Smooth muscle cell (in vitro differentiated cells): ENCODE measurements around the gene SLC27A1. TPM values are rescaled to one million over a fixed set of nuclear protein-coding genes. Genes with fewer than 3 reads are reported as not detected.

Experiments
- DNase-seq: peaks from one replicate; lab custom pipeline; 2025; ENCODE audit not compliant: unreplicated experiment; lab: John Stamatoyannopoulos, UW
- H2AFZ ChIP-seq: fragments of 200-600 bp; sonication (generic); 2 replicates; pipeline ENCODE4 v1.6.0; 2016; ENCODE audit warnings: antibody characterized with exemption, low read depth, mild to moderate bottlenecking
- H3F3A ChIP-seq: fragments of 200-600 bp; sonication (generic); 2 replicates; pipeline ENCODE4 v1.6.0; 2017; ENCODE audit warnings: antibody characterized with exemption, low read depth
- H3K27ac ChIP-seq: fragments of 200-600 bp; sonication (generic); 2 replicates; pipeline ENCODE4 v1.5.1; 2016; ENCODE audit warnings: low read depth, mild to moderate bottlenecking
- H3K27me3 ChIP-seq: fragments of 200-600 bp; sonication (generic); 2 replicates; pipeline ENCODE4 v1.6.1; 2016; ENCODE audit warnings: low read depth, mild to moderate bottlenecking
- H3K36me3 ChIP-seq: fragments of 200-600 bp; sonication (generic); 2 replicates; pipeline ENCODE4 v1.5.1; 2016; ENCODE audit warnings: low read depth
- H3K4me1 ChIP-seq: fragments of 200-600 bp; sonication (generic); 2 replicates; pipeline ENCODE4 v1.5.1; 2016; ENCODE audit warnings: low read depth
- H3K4me2 ChIP-seq: fragments of 200-600 bp; sonication (generic); 2 replicates; pipeline ENCODE4 v1.6.0; 2016; ENCODE audit warnings: mild to moderate bottlenecking
- H3K4me3 ChIP-seq: fragments of 200-600 bp; sonication (generic); 2 replicates; pipeline ENCODE4 v1.5.1; 2016; ENCODE audit warnings: mild to moderate bottlenecking
- H3K79me2 ChIP-seq: fragments of 200-600 bp; sonication (generic); 2 replicates; pipeline ENCODE4 v1.6.0; 2016; ENCODE audit warnings: low read depth, mild to moderate bottlenecking
- H3K9ac ChIP-seq: fragments of 200-600 bp; sonication (generic); 2 replicates; pipeline ENCODE4 v1.6.0; 2016; ENCODE audit warnings: low read depth
- H3K9me3 ChIP-seq: fragments of 200-600 bp; sonication (generic); replicated peaks from 2 replicates; pipeline ENCODE4 v1.5.1; 2016; ENCODE audit warnings: low read depth
- H4K20me1 ChIP-seq: fragments of 200-600 bp; sonication (generic); 2 replicates; pipeline ENCODE4 v1.6.0; 2016; ENCODE audit warnings: low read depth
- CTCF ChIP-seq: fragments of 200-600 bp; sonication (generic); IDR thresholded peaks from 2 replicates; pipeline ENCODE4 v1.5.1; 2017; ENCODE audit warnings: borderline replicate concordance, mild to moderate bottlenecking, antibody characterized with exemption; ENCODE audit not compliant: insufficient read depth, poor library complexity, severe bottlenecking
- WGBS: methylation state at CpG from one replicate; pipeline ENCODE4 v1.1.7; 2016; ENCODE audit warnings: low lambda C conversion rate; 5-methylcytosine and 5-hydroxymethylcytosine counted together
- polyA plus RNA-seq: library from polyadenylated mRNA; unstranded; fragments of >200 nt; fragmentation: Nextera tagmentation; extraction: Ambion mirVana; gene quantifications from 2 replicates; pipeline ENCODE4 v1.2.1, GENCODE V29; 2016
- total RNA-seq: library from RNA; depleted of rRNA; stranded (reverse); fragments of >200 nt; gene quantifications from 2 replicates; pipeline ENCODE4 v1.2.3, GENCODE V29; 2014

Gene SLC27A1
- total and polyA plus RNA-seq, 2 experiments from 2014 or later: 9.7 to 11.5 TPM

- Histone ChIP-seq H3K9ac (peak overlapping the region; percentile 80), H3K9me3 (no peaks in the 10 kb centered on the region), H3K79me2 (peaks cover 33% of the 10 kb centered on the region), H3K4me1 (peaks cover 15% of the 10 kb centered on the region), H2AFZ (peak overlapping the region; percentile 78), H3K36me3 (no peaks in the 10 kb centered on the region), H4K20me1 (peaks cover 15% of the 10 kb centered on the region), H3K27ac (peak overlapping the region; percentile 88), H3K27me3 (no peaks in the 10 kb centered on the region), H3F3A (peaks cover 7% of the 10 kb centered on the region), H3K4me2 (peak overlapping the region; percentile 95), H3K4me3 (peak overlapping the region; percentile 63)
- WGBS: 3% methylated on average over 59 of the region's 82 CpGs
- no peak for TF ChIP-seq CTCF
- DNase-seq: peak; percentile 66
These were observed 41.6 kb downstream of the SLC27A1 start for GRCh38 chr19:17511724-17512573.

GRCh38 chr19:17512574-17512939 is 42.2 kb downstream of the SLC27A1 start:
- H3K4me1 ChIP-seq: peaks cover 15% of the 10 kb centered on the region
- peaks cover 4% of the 10 kb centered on the region for H3K36me3 ChIP-seq
- peak overlapping the region; percentile 63 for H3K4me3 ChIP-seq
- peak overlapping the region; percentile 80 for H3K9ac ChIP-seq
- no peaks in the 10 kb centered on the region for H3K27me3 ChIP-seq
- DNase-seq: no peak
- TF ChIP-seq CTCF: no peak
- H3K79me2 ChIP-seq: peaks cover 30% of the 10 kb centered on the region
- peak overlapping the region; percentile 88 for H3K27ac ChIP-seq
- peaks cover 7% of the 10 kb centered on the region for H3F3A ChIP-seq
- H3K4me2 ChIP-seq: peak overlapping the region; percentile 95
- H4K20me1 ChIP-seq: peaks cover 15% of the 10 kb centered on the region
- peaks cover 3% of the 10 kb centered on the region for H3K9me3 ChIP-seq
- 71% methylated on average over 9 of the region's 9 CpGs for WGBS
- no peak overlapping the region for H2AFZ ChIP-seq

GRCh38 chr19:17515408-17516149 is 45.3 kb downstream of the SLC27A1 start:
- no peak overlapping the region for H3K27ac ChIP-seq
- no peak for TF ChIP-seq CTCF
- 91% methylated on average over 15 of the region's 15 CpGs for WGBS

More at GRCh38 chr19:17515408-17516149, 45.3 kb downstream of the SLC27A1 start:
- Histone ChIP-seq H2AFZ (no peak overlapping the region), H3K27me3 (no peaks in the 10 kb centered on the region), H3K9ac (no peak overlapping the region), H3K36me3 (peaks cover 14% of the 10 kb centered on the region), H3K4me1 (peaks cover 7% of the 10 kb centered on the region), H3K4me3 (no peak overlapping the region), H4K20me1 (peaks cover 15% of the 10 kb centered on the region), H3K4me2 (no peak overlapping the region), H3K79me2 (peaks cover 9% of the 10 kb centered on the region), H3K9me3 (peaks cover 9% of the 10 kb centered on the region), H3F3A (no peaks in the 10 kb centered on the region)
- DNase-seq: no peak
